WTC11 (cell line): ENCODE measurements around the gene CENPL. TPM values are rescaled to one million over a fixed set of nuclear protein-coding genes. Genes with fewer than 3 reads are reported as not detected.
"Not testable (repeated sequence)": the region's sequence is repeated elsewhere in the genome, so short reads cannot be mapped to it uniquely, and the experiment has no call there.

Experiments
- ATAC-seq: fragments of 200-7000 bp; cut with Tn5 transposase; 2 replicates; pipeline ENCODE4 v1.10.0; 2021; ENCODE audit warnings: mild to moderate bottlenecking, moderate library complexity
- CTCF ChIA-PET: fragments of 300-600 bp; sonication (Branson Sonifier 250); formaldehyde crosslinking; loops from one replicate; lab custom pipeline; 2021; ENCODE audit warnings: antibody characterized with exemption; lab: Charles Lee
- POLR2A ChIA-PET: fragments of 350-600 bp; sonication (Branson Sonifier 250); formaldehyde crosslinking; loops from one replicate; lab custom pipeline; 2021; ENCODE audit warnings: antibody characterized with exemption; lab: Charles Lee
- DNase-seq: peaks from one replicate; pipeline ENCODE4 v3.0.0; 2021; ENCODE audit warnings: low spot score
- H3K27ac Mint-ChIP-seq: 2 replicates; pipeline ENCODE4 v1.8.0; 2021; ENCODE audit warnings: mixed read lengths
- H3K27me3 Mint-ChIP-seq: 2 replicates; pipeline ENCODE4 v1.8.0; 2021; ENCODE audit warnings: low read depth, mild to moderate bottlenecking, moderate library complexity, mixed read lengths
- H3K36me3 Mint-ChIP-seq: 2 replicates; pipeline ENCODE4 v1.8.0; 2021; ENCODE audit warnings: mixed read lengths
- H3K4me1 Mint-ChIP-seq: 2 replicates; pipeline ENCODE4 v1.8.0; 2022; ENCODE audit warnings: mixed read lengths
- H3K4me3 Mint-ChIP-seq: 2 replicates; pipeline ENCODE4 v1.8.0; 2021; ENCODE audit warnings: mild to moderate bottlenecking, moderate library complexity, mixed read lengths
- H3K9me3 Mint-ChIP-seq: 2 replicates; pipeline ENCODE4 v1.8.0; 2021; ENCODE audit warnings: mixed read lengths
- AR ChIP-seq: fragments of 250-450 bp; sonication (Bioruptor Pico); IDR thresholded peaks from 2 replicates; pipeline ENCODE4 v1.9.0; 2021; ENCODE audit warnings: mild to moderate bottlenecking
- CREB1 ChIP-seq: sonication (generic); formaldehyde crosslinking; IDR thresholded peaks from 2 replicates; pipeline ENCODE4 v1.8.0; 2023; ENCODE audit warnings: mild to moderate bottlenecking, missing genetic modification reagents
- CREM ChIP-seq: sonication (generic); formaldehyde crosslinking; IDR thresholded peaks from 2 replicates; pipeline ENCODE4 v1.8.1; 2022; ENCODE audit warnings: mild to moderate bottlenecking, missing genetic modification reagents, moderate library complexity
- HMGA2 ChIP-seq: fragments of 250-450 bp; sonication (Bioruptor Pico); IDR thresholded peaks from 2 replicates; pipeline ENCODE4 v1.4.0; 2021; ENCODE audit warnings: mild to moderate bottlenecking, moderate library complexity
- IRF1 ChIP-seq: sonication (generic); formaldehyde crosslinking; IDR thresholded peaks from 2 replicates; pipeline ENCODE4 v1.8.0; 2023; ENCODE audit warnings: missing genetic modification reagents
- MXD4 ChIP-seq: fragments of 250-450 bp; sonication (Bioruptor Pico); IDR thresholded peaks from 2 replicates; pipeline ENCODE4 v1.8.0; 2021; ENCODE audit warnings: mild to moderate bottlenecking, moderate library complexity, borderline replicate concordance
- MYBL2 ChIP-seq: sonication (generic); formaldehyde crosslinking; IDR thresholded peaks from 2 replicates; pipeline ENCODE4 v1.8.1; 2023; ENCODE audit warnings: mild to moderate bottlenecking, moderate library complexity, missing genetic modification reagents
- OVOL2 ChIP-seq: fragments of 250-450 bp; sonication (Bioruptor Pico); IDR thresholded peaks from 2 replicates; pipeline ENCODE4 v1.9.0; 2021; ENCODE audit warnings: mild to moderate bottlenecking, borderline replicate concordance
- SMAD4 ChIP-seq: sonication (generic); formaldehyde crosslinking; IDR thresholded peaks from 2 replicates; pipeline ENCODE4 v1.8.0; 2022; ENCODE audit warnings: mild to moderate bottlenecking, missing genetic modification reagents
- SP1 ChIP-seq: sonication (generic); formaldehyde crosslinking; conservative IDR thresholded peaks from 2 replicates; pipeline ENCODE4 v1.8.1; 2022; ENCODE audit warnings: missing genetic modification reagents
- STAT6 ChIP-seq: sonication (generic); formaldehyde crosslinking; conservative IDR thresholded peaks from 2 replicates; pipeline ENCODE4 v1.8.1; 2023; ENCODE audit warnings: mild to moderate bottlenecking, low read depth, missing genetic modification reagents, moderate library complexity
- TCF7 ChIP-seq: sonication (generic); formaldehyde crosslinking; IDR thresholded peaks from 2 replicates; pipeline ENCODE4 v1.8.0; 2022; ENCODE audit warnings: mild to moderate bottlenecking, low read depth, missing genetic modification reagents, moderate library complexity
- TEAD1 ChIP-seq: sonication (generic); formaldehyde crosslinking; IDR thresholded peaks from 2 replicates; pipeline ENCODE4 v1.8.0; 2022; ENCODE audit warnings: mild to moderate bottlenecking, missing genetic modification reagents
- TP53 ChIP-seq: sonication (generic); formaldehyde crosslinking; IDR thresholded peaks from 2 replicates; pipeline ENCODE4 v1.8.1; 2023; ENCODE audit warnings: mild to moderate bottlenecking, missing genetic modification reagents
- ZBTB21 ChIP-seq: sonication (generic); formaldehyde crosslinking; IDR thresholded peaks from 2 replicates; pipeline ENCODE4 v1.8.1; 2023; ENCODE audit warnings: mild to moderate bottlenecking, missing genetic modification reagents, borderline replicate concordance
- ZMAT4 ChIP-seq: fragments of 250-450 bp; sonication (Bioruptor Pico); IDR thresholded peaks from 2 replicates; pipeline ENCODE4 v1.9.0; 2021; ENCODE audit warnings: mild to moderate bottlenecking
- ZNF232 ChIP-seq: sonication (generic); formaldehyde crosslinking; IDR thresholded peaks from 2 replicates; pipeline ENCODE4 v1.8.0; 2022; ENCODE audit warnings: mild to moderate bottlenecking, missing genetic modification reagents
- ZNF281 ChIP-seq: sonication (generic); formaldehyde crosslinking; IDR thresholded peaks from 2 replicates; pipeline ENCODE4 v1.8.0; 2023; ENCODE audit warnings: mild to moderate bottlenecking, missing genetic modification reagents
- ZNF423 ChIP-seq: fragments of 250-450 bp; sonication (Bioruptor Pico); IDR thresholded peaks from 2 replicates; pipeline ENCODE4 v2.1.2; 2022; ENCODE audit warnings: mild to moderate bottlenecking, moderate library complexity
- ZNF532 ChIP-seq: fragments of 250-450 bp; sonication (Bioruptor Pico); IDR thresholded peaks from 2 replicates; pipeline ENCODE4 v1.9.0; 2021; ENCODE audit warnings: mild to moderate bottlenecking, borderline replicate concordance
- total RNA-seq: library from RNA; stranded (reverse); gene quantifications from 3 replicates; pipeline ENCODE4 v1.2.3, GENCODE V29; 2021

Gene CENPL
- total RNA-seq, 1 experiment from 2014 or later, result 20.1 TPM

GRCh38 chr1:173771560-173771959, 53.1 kb downstream of the CENPL start:
- CTCF ChIA-PET, result interaction anchor here (0.7 kb wide), 1 partner anchor 343 kb away, joined by 3 read pairs; no protein-coding TSS in a partner anchor
- POLR2A ChIA-PET, result interaction anchor here (0.6 kb wide), 1 partner anchor 409 kb away, joined by 3 read pairs; no protein-coding TSS in a partner anchor
- H3K9me3 Mint-ChIP-seq, result no peaks in the 10 kb centered on the region
- TF ChIP-seq ZNF281 (CRISPR knock-in tag) (no peak), SMAD4 (CRISPR knock-in tag) (no peak), ZBTB21 (CRISPR knock-in tag) (no peak), ZNF232 (CRISPR knock-in tag) (no peak), AR (CRISPR knock-in tag) (no peak), MXD4 (CRISPR knock-in tag) (no peak), TEAD1 (CRISPR knock-in tag) (no peak), OVOL2 (no peak), MYBL2 (no peak), TP53 (CRISPR knock-in tag) (no peak), SP1 (CRISPR knock-in tag) (no peak), CREM (CRISPR knock-in tag) (no peak), IRF1 (CRISPR knock-in tag) (no peak), CREB1 (CRISPR knock-in tag) (no peak), TCF7 (CRISPR knock-in tag) (no peak)
- TF ChIP-seq, all 79 proteins: peak for 0
- Mint-ChIP-seq H3K4me1 (no peaks in the 10 kb centered on the region), H3K27ac (no peak overlapping the region), H3K27me3 (no peaks in the 10 kb centered on the region), H3K4me3 (no peak overlapping the region), H3K36me3 (peaks cover 4% of the 10 kb centered on the region)
- no peak for DNase-seq
- no peak for ATAC-seq

GRCh38 chr1:173770330-173770729, 54.4 kb downstream of the CENPL start:
- POLR2A ChIA-PET, result interaction anchor here (0.7 kb wide), 2 partner anchors 368 to 439 kb away, joined by 3 to 4 read pairs; no protein-coding TSS in a partner anchor
- not testable (repeated sequence) for H3K4me1 Mint-ChIP-seq, ATAC-seq, H3K27me3 Mint-ChIP-seq, H3K9me3 Mint-ChIP-seq, H3K36me3 Mint-ChIP-seq, DNase-seq, H3K27ac Mint-ChIP-seq, H3K4me3 Mint-ChIP-seq
- CTCF ChIA-PET, result interaction anchor here (0.6 kb wide), 1 partner anchor 73 kb away, joined by 3 read pairs; no protein-coding TSS in a partner anchor

- Mint-ChIP-seq H3K9me3 (peaks cover 12% of the 10 kb centered on the region), H3K27me3 (no peaks in the 10 kb centered on the region), H3K27ac (no peak overlapping the region), H3K4me1 (no peaks in the 10 kb centered on the region), H3K4me3 (no peak overlapping the region), H3K36me3 (peaks cover 15% of the 10 kb centered on the region)
- ATAC-seq (no peak), DNase-seq (no peak)
- POLR2A ChIA-PET, result no interaction called here
- CTCF ChIA-PET, result no interaction called here
- TF ChIP-seq ZNF532 (no peak), ZNF423 (CRISPR knock-in tag) (no peak), CREB1 (CRISPR knock-in tag) (no peak), STAT6 (no peak), ZMAT4 (no peak), HMGA2 (CRISPR knock-in tag) (no peak)
Measured at GRCh38 chr1:173768827-173769226, 55.9 kb downstream of the CENPL start.
